HG03457 (cell line): ENCODE data around the gene TMEM178B.
"Not testable (repeated sequence)": the region's sequence is repeated elsewhere in the genome, so short reads cannot be mapped to it uniquely, and the experiment has no call there.

ENCODE experiments used
- ATAC-seq: cut with Tn5 transposase; IDR thresholded peaks from one replicate; pipeline ENCODE4 v1.9.1; 2021; ENCODE audit warnings: moderate number of reproducible peaks; ENCODE audit not compliant: unreplicated experiment

Gene TMEM178B

GRCh38 chr7:141178486-141179135 is 104.7 kb downstream of the TMEM178B start:
- ATAC-seq = no peak

DNA sequence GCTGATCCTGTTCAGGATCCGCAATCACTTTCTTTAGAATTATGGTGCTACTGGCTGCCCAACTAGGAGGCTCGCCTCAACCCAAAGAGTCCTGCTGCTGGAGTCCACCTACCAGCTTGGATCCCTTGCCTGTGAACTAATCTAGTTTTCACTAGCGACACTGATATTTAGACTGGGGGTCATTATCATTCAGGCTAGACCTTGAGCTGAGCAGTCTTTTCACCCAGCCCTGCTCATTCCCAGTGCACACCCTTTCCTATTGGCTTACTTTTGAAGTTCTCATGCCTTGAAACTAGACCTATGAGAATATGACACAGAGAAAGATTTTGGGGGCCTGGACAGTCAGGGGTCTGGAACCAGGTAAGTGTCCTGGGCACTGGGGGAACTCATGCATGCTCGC is 107.9 kb downstream of the TMEM178B start:
- no peak for ATAC-seq

GRCh38 chr7:141184532-141185190 is 110.8 kb downstream of the TMEM178B start:
- ATAC-seq = no peak

GRCh38 chr7:141185369-141185967 is 111.6 kb downstream of the TMEM178B start:
- ATAC-seq = no peak

DNA sequence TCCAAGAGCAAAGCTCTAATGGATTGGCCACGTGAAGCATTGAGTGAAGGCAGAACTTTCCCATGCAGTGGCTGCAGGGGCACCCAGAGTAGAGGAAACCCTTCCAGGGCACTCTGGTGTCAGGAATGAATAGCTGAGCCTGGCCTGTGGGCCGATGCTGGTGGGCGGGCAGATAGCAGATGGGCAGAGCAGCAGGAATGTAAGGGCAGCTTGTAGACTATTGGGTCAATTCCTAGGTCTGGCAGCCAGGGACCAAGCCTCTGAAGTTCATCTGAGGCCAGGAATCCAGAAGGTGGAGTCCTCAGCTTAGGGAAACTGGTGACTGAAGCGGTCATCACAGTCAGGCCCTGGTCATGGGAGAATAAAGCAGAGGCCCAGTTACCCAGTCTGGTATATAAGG is 115.4 kb downstream of the TMEM178B start:
- no peak for ATAC-seq

DNA sequence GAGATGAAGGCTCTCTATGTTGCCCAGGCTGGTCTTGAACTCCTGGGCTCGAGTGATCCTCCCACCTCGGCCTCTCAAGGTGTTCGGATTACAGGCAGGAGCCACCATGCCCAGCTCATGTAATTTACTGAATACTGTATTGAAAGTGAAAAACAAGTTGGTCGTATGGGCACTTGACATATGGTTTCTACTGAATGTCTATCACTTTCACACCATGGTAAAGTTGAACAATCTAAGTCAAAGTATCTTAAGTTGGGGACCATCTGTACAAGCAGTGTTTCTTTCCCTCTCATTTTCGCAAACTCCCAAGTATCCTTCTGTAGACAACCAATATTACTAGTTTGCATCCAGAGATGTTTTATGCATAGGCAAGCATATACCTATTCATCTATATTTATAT is 116.6 kb downstream of the TMEM178B start:
- no peak for ATAC-seq

GRCh38 chr7:141191277-141191676 is 117.4 kb downstream of the TMEM178B start:
- no peak for ATAC-seq

DNA sequence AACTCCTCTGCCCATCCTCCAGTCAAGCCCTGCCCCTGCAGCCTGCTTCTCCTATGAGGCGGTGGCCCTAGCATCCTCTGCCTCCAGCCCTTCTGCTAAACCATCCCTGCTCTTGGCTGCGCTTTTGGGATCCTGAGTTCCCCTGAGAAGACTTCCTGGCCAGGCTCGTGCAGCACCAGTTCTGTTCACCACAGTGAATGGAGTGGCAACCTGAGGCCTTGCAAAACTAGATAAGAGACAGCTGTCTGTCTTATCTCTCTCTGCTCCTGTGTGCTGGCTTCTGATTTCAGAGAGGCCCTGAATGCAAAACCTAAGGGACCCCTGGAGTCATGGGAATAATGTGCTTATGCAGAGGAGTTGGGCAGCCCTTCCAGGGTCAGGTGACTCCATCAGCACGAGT is 119.2 kb downstream of the TMEM178B start:
- ATAC-seq = no peak

- not testable (repeated sequence) for ATAC-seq
Observed at GRCh38 chr7:141195722-141196121, 121.9 kb downstream of the TMEM178B start.

DNA sequence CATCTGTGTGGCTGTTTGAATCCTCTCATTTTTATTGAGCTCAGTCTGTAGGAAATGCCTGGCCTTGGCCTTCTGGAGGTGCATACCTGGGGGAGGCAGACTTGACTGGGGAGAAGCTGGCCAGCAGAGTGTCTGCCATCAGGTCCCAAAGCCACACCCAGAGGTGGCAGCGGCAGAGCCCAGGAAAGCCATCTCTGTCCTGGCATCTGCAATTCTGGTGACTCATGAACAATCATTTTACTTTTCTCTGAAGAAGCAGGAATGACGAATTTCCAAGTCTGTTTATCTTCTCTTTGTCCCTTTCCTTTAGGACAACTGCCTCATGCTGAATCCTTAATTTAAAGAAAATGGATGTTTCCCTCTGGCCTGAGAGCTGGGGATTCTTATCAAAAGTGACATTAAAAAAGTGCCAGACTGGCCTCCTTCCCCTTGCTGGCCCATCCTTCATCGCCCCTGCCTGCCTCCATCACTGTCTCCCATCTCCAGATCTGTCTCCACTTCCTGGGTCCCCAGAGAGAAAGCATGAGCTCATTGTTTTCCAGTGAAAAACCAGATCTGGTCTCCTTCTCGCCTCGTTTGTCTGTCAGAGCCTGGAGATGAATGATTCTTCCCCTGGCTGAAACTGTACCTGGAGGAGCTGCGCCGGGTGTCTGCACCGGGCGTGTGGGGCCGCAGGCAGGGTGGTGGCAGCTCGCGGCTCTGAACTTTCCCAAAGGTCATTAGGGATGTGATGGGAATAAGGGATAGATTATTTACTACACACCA is 124.5 kb downstream of the TMEM178B start:
- no peak for ATAC-seq

GRCh38 chr7:141200191-141201108 is 126.6 kb downstream of the TMEM178B start:
- ATAC-seq = no peak

GRCh38 chr7:141201145-141201885 is 127.5 kb downstream of the TMEM178B start:
- ATAC-seq = no peak

DNA sequence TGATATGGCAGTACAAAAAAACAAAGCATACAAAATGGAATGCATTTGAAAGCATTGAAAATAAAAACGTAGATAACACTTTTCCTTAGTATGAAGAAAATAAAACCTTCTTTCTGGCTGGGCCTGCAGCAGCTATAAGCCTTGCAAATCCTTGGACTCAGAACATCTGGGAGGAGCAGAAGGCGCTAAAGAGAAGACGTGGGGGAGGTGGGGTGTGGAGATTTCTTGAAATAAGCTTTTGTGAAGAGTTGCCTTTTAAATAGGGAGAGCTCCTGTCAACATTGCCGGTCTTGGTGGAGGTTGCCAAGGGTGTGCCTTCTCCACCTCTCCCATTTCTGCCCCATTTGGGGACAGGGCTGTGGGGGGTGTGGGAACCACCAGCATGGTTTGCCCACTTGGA is 128.7 kb downstream of the TMEM178B start:
- no peak for ATAC-seq

- ATAC-seq = no peak
Observed at GRCh38 chr7:141203177-141203576, 129.3 kb downstream of the TMEM178B start.

DNA sequence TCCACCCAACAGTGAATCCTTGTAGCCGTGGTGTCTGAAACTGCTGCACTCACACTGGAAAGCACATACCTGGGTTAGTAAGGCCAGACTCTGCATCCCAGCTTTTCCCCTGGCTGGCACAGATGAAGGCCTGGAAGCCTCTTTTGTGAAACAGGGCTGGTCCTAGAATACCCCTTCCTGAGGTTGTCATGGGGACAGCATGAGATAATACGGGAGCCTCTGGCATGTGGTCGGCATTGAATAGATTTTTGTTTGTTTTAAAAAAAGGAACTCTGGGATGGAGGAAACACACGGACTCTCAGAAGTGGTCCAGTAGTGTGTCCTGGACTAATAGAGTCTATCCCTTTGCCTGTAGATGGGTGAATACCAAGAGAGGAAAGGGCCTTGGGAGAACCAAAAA is 129.7 kb downstream of the TMEM178B start:
- ATAC-seq = no peak

DNA sequence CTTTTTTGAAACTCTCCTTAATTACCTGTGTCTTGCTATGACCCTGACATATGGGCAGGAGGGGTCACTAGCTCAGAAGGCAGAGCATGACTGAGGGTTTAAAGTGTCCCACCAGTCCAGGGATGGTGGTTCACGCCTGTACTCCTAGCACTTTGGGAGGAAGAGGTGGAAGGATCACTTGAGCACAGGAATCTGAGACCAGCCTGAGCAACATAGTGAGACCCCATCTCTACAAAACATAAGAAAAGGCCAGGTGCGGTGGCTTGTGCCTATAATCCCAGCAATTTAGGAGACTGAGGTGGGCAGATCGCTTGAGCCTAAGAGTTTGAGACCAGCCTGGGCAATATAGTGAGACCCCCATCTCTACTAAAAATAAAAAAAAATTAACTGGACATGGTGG is 133.8 kb downstream of the TMEM178B start:
- no peak for ATAC-seq

GRCh38 chr7:141208539-141208938 is 134.7 kb downstream of the TMEM178B start:
- no peak for ATAC-seq

- no peak for ATAC-seq
Observed at GRCh38 chr7:141209454-141209853, 135.6 kb downstream of the TMEM178B start.

DNA sequence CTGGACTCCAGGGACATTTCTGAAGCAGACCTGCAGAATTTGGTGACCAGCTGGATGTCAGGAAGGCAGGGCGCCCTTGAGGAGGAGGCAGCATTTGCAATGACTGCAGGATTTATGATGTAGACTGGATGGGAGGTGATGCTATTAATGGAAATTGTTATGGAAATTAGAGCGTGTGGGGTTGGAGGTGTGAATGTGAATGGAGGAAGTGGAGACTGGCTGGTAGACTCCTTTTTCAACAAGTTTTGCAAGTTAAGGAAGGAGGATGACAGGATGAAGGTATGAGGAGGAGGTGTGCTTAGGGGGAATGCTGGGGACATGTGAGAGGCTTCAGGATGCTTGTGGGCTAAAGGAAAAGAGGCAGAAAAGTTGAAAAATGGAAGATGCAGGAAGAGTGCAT is 137.0 kb downstream of the TMEM178B start:
- no peak for ATAC-seq

DNA sequence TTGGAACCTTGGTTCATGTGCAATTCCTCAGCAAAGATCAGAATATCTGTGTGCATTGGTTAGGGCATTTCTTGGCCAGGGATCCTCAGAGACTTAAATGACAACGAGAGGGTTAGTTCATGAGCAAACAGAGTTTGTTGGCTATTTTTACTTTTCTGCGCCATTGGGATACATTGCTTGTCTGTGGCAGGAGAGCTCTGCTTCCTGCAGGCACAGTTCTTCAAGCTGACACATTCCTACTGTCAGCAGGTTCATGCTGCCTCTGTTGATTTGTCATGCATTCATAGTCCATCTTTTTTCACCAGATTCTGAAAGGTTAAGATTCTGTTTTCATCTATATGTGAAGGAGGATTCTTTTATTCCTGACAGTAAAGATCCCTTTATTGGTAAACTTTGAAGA is 139.4 kb downstream of the TMEM178B start:
- no peak for ATAC-seq
